SU-DHL-6 (cell line): Measurements from ENCODE around the gene IRAK1.
A peak's percentile ranks its signal among the peaks of the same experiment; 100 is the strongest.

Source experiments
- H2AFZ ChIP-seq: fragments of 200-600 bp; sonication (generic); 2 replicates; pipeline ENCODE4 v1.6.1; 2014; ENCODE audit warnings: low read depth, mild to moderate bottlenecking, moderate library complexity, mixed read lengths, antibody characterized with exemption, low read length; ENCODE audit not compliant: severe bottlenecking
- H3F3A ChIP-seq: fragments of 200-600 bp; shearing (Covaris generic); 2 replicates; pipeline ENCODE4 v1.6.0; 2016; ENCODE audit warnings: antibody characterized with exemption, mild to moderate bottlenecking; ENCODE audit not compliant: insufficient read depth
- H3K27ac ChIP-seq: fragments of 200-600 bp; sonication (generic); 2 replicates; pipeline ENCODE4 v1.5.1; 2016; ENCODE audit warnings: low read depth, mild to moderate bottlenecking, low read length, moderate library complexity, mixed read lengths
- H3K27me3 ChIP-seq: fragments of 200-600 bp; sonication (generic), shearing (Covaris generic); 2 replicates; pipeline ENCODE4 v1.6.0; 2014; ENCODE audit warnings: mild to moderate bottlenecking, low read length
- H3K36me3 ChIP-seq: fragments of 200-600 bp; sonication (generic); 2 replicates; pipeline ENCODE4 v1.6.1; 2014; ENCODE audit warnings: mild to moderate bottlenecking, low read length, mixed read lengths
- H3K4me2 ChIP-seq: fragments of 300-600, 200-600 bp; shearing (Covaris generic), sonication (generic); 2 replicates; pipeline ENCODE4 v1.6.0; 2014; ENCODE audit warnings: low read length, low read depth, mild to moderate bottlenecking; ENCODE audit not compliant: poor library complexity, severe bottlenecking
- H3K4me3 ChIP-seq: fragments of 200-600 bp; sonication (generic); 2 replicates; pipeline ENCODE4 v1.5.1; 2014; ENCODE audit warnings: antibody characterized with exemption, low read length, mild to moderate bottlenecking, mixed read lengths; ENCODE audit not compliant: insufficient read depth, poor library complexity, severe bottlenecking
- H3K79me2 ChIP-seq: fragments of 200-600 bp; sonication (generic); 2 replicates; pipeline ENCODE4 v1.6.1; 2014; ENCODE audit warnings: mild to moderate bottlenecking, low read length, moderate library complexity; ENCODE audit not compliant: insufficient read depth
- H3K9ac ChIP-seq: fragments of 200-600 bp; sonication (generic); 2 replicates; pipeline ENCODE4 v1.7.0; 2014; ENCODE audit warnings: mild to moderate bottlenecking, low read length
- H3K9me2 ChIP-seq: fragments of 200-600 bp; sonication (generic); replicated peaks from 2 replicates; pipeline ENCODE4 v1.6.1; 2014; ENCODE audit warnings: low read length; ENCODE audit not compliant: insufficient read depth
- H3K9me3 ChIP-seq: fragments of 200-600 bp; sonication (generic); 2 replicates; pipeline ENCODE4 v1.6.1; 2014; ENCODE audit warnings: low read length, mixed read lengths; ENCODE audit not compliant: insufficient read depth
- H4K20me1 ChIP-seq: fragments of 200-600 bp; sonication (generic); 2 replicates; pipeline ENCODE4 v1.6.1; 2014; ENCODE audit warnings: low read depth, mild to moderate bottlenecking, antibody characterized with exemption, low read length, moderate library complexity, mixed read lengths
- EZH2phosphoT487 ChIP-seq: fragments of 200-600 bp; sonication (generic), shearing (Covaris generic); conservative IDR thresholded peaks from 2 replicates; pipeline ENCODE4 v1.6.1; 2018; ENCODE audit warnings: mild to moderate bottlenecking, antibody characterized with exemption, low read length, moderate library complexity, mixed read lengths
- TF ChIP-seq, protein P1 (sequence below): fragments of 200-600 bp; sonication (generic); IDR thresholded peaks from one replicate; pipeline ENCODE4 v1.5.1; 2017; ENCODE audit warnings: antibody characterized with exemption, mild to moderate bottlenecking, low read length, moderate library complexity; ENCODE audit not compliant: insufficient read depth, poor library complexity, severe bottlenecking

IRAK1 gene

DNA sequence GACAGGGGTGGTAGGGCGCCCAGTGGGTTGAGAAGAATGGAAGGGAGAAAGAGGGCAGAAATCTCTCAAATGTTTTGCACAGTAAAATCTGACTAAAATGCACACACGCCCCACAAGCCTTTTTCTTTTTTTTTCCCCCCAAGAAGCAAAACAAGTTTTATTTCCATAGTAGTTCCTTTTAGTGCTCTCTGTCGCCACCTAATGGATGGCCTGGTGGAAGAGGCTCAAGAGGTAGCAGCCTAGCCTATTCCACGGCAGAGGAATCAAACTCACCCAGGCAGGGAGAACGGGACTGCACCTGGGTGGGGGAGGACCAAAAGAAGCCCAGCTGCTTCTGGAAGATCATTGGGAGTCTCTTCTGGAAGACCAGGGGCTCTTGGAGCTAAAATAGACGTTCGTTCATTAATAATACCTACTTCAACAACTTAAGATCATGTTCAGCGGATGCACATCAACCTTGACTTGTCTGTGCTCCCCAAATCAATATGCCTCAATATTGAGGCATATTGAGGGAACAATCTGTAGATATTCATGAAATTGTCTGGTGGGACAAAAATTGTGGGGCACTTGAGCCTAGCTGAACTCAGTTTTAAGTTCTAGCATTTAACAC lies 31.6 kb upstream of the IRAK1 start:
- H3K9ac ChIP-seq, result no peak overlapping the region
- no peak overlapping the region for H2AFZ ChIP-seq
- no peak overlapping the region for H3K4me2 ChIP-seq
- TF ChIP-seq, protein P1, sequence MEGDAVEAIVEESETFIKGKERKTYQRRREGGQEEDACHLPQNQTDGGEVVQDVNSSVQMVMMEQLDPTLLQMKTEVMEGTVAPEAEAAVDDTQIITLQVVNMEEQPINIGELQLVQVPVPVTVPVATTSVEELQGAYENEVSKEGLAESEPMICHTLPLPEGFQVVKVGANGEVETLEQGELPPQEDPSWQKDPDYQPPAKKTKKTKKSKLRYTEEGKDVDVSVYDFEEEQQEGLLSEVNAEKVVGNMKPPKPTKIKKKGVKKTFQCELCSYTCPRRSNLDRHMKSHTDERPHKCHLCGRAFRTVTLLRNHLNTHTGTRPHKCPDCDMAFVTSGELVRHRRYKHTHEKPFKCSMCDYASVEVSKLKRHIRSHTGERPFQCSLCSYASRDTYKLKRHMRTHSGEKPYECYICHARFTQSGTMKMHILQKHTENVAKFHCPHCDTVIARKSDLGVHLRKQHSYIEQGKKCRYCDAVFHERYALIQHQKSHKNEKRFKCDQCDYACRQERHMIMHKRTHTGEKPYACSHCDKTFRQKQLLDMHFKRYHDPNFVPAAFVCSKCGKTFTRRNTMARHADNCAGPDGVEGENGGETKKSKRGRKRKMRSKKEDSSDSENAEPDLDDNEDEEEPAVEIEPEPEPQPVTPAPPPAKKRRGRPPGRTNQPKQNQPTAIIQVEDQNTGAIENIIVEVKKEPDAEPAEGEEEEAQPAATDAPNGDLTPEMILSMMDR, result peak; percentile 57
- no peak for TF ChIP-seq EZH2phosphoT487
- H4K20me1 ChIP-seq, result no peaks in the 10 kb centered on the region
- H3K4me3 ChIP-seq, result no peak overlapping the region
- no peaks in the 10 kb centered on the region for H3K36me3 ChIP-seq
- H3K9me2 ChIP-seq, result no peaks in the 10 kb centered on the region
- H3K9me3 ChIP-seq, result no peaks in the 10 kb centered on the region
- H3K79me2 ChIP-seq, result peaks cover 26% of the 10 kb centered on the region; the same call in 1 of the 2 replicates
- H3F3A ChIP-seq, result no peaks in the 10 kb centered on the region
- no peaks in the 10 kb centered on the region for H3K27me3 ChIP-seq
- H3K27ac ChIP-seq, result no peak overlapping the region

DNA sequence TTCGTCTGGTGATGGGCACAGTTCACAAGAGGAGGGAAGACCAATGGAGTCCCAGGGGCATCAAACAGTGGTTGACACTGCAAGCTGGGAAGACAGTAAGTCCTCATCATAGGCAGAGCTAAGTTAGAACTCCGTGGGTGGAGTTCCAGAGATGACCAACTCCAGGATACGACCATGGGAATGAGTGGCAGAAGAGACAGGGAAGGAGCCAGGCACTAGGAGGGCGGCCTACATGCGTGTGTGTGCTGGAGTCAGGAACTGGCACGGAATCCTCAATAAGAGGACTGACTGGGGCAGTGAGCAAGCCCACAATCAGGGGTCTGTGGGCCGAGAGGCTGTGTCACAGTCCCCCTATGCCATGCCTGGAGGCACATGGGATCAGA lies 30.4 kb upstream of the IRAK1 start:
- peaks cover 23% of the 10 kb centered on the region; the same call in 1 of the 2 replicates for H3K79me2 ChIP-seq

DNA sequence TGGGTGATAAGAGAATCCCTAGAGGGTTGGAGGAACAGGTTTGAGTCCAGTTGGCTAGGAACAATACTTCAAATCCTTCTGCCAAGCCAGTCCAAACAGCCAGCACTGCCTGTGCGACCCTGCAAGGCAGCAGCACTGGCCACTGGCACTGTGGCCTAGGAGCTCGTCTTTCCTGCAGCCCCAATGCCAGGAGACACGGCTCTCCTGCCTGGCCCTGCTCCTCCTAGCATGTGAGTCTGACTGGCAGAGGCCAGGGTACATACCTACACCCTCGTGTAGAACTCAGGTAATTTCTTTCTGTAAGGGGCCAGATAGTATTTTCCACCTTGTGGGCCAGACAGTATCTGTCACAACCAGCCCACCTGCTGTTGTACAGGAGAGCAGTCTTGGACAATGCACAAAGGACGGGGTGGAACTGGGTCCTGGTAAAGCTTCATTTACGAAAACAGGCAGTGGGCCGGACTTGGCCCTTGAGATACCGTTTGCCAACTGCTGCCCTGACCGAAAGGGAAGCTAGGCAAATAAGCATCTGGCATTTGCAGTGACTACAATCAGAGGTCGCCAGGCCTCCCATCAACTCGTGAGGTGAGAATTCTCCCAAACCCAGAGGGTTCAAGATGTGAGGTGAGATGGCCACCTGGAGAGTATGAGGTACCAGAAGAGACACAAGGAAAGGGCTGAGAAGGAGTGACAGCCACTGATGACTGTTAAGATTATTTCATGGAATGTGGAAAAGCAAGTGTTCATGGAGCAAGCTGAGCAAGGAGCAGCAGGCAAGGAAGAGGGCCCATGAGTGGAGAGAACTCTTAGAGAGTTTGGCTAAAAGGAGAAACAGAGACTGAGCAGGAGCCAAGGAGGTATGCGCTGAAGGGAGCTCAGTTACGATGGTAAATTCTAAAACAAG lies 29.8 kb upstream of the IRAK1 start:
- Histone ChIP-seq H3K27ac (no peak overlapping the region), H3K9me2 (no peaks in the 10 kb centered on the region), H3K79me2 (peaks cover 26% of the 10 kb centered on the region; the same call in 1 of the 2 replicates), H3K27me3 (no peaks in the 10 kb centered on the region), H3F3A (no peaks in the 10 kb centered on the region), H2AFZ (no peak overlapping the region), H4K20me1 (no peaks in the 10 kb centered on the region), H3K9ac (no peak overlapping the region), H3K9me3 (no peaks in the 10 kb centered on the region), H3K4me3 (no peak overlapping the region), H3K36me3 (no peaks in the 10 kb centered on the region), H3K4me2 (no peak overlapping the region)
- TF ChIP-seq, protein P1, result no peak
- no peak for TF ChIP-seq EZH2phosphoT487

More for the DNA sequence above, 30.4 kb upstream of the IRAK1 start:
- no peaks in the 10 kb centered on the region for H3F3A ChIP-seq
- H3K4me3 ChIP-seq, result no peak overlapping the region
- no peak overlapping the region for H2AFZ ChIP-seq
- no peak overlapping the region for H3K27ac ChIP-seq
- no peak overlapping the region for H3K9ac ChIP-seq
- H3K9me2 ChIP-seq, result no peaks in the 10 kb centered on the region
- no peak overlapping the region for H3K4me2 ChIP-seq
- H3K9me3 ChIP-seq, result no peaks in the 10 kb centered on the region
- TF ChIP-seq EZH2phosphoT487, result no peak
- TF ChIP-seq, protein P1, result no peak
- no peaks in the 10 kb centered on the region for H3K27me3 ChIP-seq
- H3K36me3 ChIP-seq, result no peaks in the 10 kb centered on the region
- no peaks in the 10 kb centered on the region for H4K20me1 ChIP-seq
